Measurements from ENCODE around the gene EXOC2. TPM values are rescaled to one million over a fixed set of nuclear protein-coding genes. Genes with fewer than 3 reads are reported as not detected.

EXOC2 gene
- total RNA-seq, 1 donor from 2014 or later: 29.2 TPM

DNA sequence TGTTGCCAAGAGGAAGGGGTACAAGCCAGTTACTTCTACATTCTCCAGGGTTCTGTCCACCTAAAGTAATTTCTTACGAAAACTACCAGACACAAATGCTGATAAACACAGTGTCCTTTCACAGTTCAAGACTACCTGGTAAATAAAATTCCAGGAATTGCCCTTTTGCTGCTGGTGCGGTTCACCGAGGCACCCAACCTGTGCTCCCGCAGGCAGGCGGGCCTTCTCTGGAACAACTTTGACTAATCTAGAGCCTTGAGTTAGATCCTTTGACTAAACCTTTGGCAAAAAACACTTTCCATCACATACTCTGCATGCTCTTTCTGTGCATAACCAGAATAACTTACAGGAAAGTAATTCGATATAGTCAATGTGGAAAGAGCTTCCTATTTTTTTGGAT, 143.0 kb downstream of the EXOC2 start:
- H3K36me3 ChIP-seq (ENCODE audit: control insufficient read depth, insufficient read depth, low read length): peaks cover 7% of the 10 kb centered on the region
- no peak overlapping the region for H3K4me3 ChIP-seq (ENCODE audit: low read depth, low read length)
- H3K27me3 ChIP-seq (ENCODE audit: control insufficient read depth, insufficient read depth, low read length): no peaks in the 10 kb centered on the region
- FAIRE-seq (peak; percentile 13), DNase-seq (ENCODE audit: low read depth) (no peak)
- TF ChIP-seq, protein P1, sequence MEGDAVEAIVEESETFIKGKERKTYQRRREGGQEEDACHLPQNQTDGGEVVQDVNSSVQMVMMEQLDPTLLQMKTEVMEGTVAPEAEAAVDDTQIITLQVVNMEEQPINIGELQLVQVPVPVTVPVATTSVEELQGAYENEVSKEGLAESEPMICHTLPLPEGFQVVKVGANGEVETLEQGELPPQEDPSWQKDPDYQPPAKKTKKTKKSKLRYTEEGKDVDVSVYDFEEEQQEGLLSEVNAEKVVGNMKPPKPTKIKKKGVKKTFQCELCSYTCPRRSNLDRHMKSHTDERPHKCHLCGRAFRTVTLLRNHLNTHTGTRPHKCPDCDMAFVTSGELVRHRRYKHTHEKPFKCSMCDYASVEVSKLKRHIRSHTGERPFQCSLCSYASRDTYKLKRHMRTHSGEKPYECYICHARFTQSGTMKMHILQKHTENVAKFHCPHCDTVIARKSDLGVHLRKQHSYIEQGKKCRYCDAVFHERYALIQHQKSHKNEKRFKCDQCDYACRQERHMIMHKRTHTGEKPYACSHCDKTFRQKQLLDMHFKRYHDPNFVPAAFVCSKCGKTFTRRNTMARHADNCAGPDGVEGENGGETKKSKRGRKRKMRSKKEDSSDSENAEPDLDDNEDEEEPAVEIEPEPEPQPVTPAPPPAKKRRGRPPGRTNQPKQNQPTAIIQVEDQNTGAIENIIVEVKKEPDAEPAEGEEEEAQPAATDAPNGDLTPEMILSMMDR (IDR thresholded peaks at IDR 0.05; ENCODE audit: insufficient read depth, low read length, severe bottlenecking): no peak

DNA sequence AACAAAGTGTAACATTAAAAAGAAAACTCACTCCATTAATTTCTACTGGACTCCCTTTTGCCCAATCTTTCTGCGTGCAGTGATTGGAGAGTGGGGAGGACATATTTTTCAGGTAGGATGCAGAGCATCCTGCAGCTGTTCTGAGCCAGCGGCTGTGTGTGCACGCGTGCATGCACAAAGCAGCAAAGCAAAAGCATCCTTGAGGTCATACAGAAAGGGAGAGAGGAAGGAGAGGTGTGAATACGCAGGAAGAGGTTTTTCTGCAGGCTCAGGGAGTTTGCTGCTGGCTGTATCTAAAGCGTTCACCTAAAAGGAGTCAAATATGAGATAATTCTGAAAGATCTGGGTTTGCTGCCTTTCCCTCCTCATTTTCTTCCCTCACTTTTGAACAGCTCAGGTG, 144.4 kb downstream of the EXOC2 start:
- Histone ChIP-seq H3K36me3 (ENCODE audit: control insufficient read depth, insufficient read depth, low read length) (peaks cover 7% of the 10 kb centered on the region), H3K27me3 (ENCODE audit: control insufficient read depth, insufficient read depth, low read length) (no peaks in the 10 kb centered on the region), H3K4me3 (ENCODE audit: low read depth, low read length) (no peak overlapping the region)
- no peak for FAIRE-seq
- no peak for DNase-seq (ENCODE audit: low read depth)
- TF ChIP-seq, protein P1 (IDR thresholded peaks at IDR 0.05; ENCODE audit: insufficient read depth, low read length, severe bottlenecking): no peak

DNA sequence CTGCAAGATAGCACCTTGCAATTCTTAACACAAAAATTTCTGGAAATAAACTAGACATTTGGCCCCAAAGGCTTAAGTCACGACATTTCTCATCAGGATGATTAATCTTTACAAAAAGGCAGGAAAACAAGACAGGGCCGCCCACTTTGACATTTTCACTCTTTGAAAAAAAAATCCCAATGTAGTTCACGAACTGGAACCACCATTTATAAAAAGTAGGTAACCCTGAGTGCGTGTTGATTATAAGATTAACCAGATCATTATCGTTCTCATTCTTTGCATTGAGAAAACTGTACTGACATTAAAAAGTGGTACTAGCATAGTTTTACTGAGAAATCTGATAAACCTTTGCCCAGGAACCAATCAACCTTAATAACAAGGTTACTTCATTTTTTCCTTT, 144.8 kb downstream of the EXOC2 start:
- Histone ChIP-seq H3K36me3 (ENCODE audit: control insufficient read depth, insufficient read depth, low read length) (peaks cover 6% of the 10 kb centered on the region), H3K4me3 (ENCODE audit: low read depth, low read length) (no peak overlapping the region), H3K27me3 (ENCODE audit: control insufficient read depth, insufficient read depth, low read length) (no peaks in the 10 kb centered on the region)
- no peak for DNase-seq (ENCODE audit: low read depth)
- TF ChIP-seq, protein P1 (IDR thresholded peaks at IDR 0.05; ENCODE audit: insufficient read depth, low read length, severe bottlenecking): no peak
- FAIRE-seq: no peak

DNA sequence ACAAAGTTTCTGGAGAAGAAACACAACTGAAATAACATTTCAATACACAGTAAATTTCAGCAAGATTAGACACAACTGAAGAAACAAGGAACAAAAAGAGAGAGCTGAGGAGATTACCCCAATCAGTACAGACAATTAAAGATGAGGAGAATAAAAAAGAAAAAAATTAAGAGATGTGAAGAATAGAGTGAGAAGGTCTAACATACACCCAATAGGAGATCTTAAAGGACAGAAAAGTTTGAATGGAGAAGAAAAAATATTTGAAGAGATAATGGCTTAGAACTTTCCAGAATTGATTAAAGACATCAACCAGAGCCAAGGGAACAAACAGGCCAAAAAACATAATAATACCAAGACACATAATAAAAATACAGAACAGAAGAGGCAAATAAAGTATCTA, 152.4 kb downstream of the EXOC2 start:
- FAIRE-seq (no peak), DNase-seq (ENCODE audit: low read depth) (no peak)
- TF ChIP-seq, protein P1 (IDR thresholded peaks at IDR 0.05; ENCODE audit: insufficient read depth, low read length, severe bottlenecking): no peak
- H3K4me3 ChIP-seq (ENCODE audit: low read depth, low read length): no peak overlapping the region
- no peaks in the 10 kb centered on the region for H3K27me3 ChIP-seq (ENCODE audit: control insufficient read depth, insufficient read depth, low read length)
- H3K36me3 ChIP-seq (ENCODE audit: control insufficient read depth, insufficient read depth, low read length): peaks cover 3% of the 10 kb centered on the region

DNA sequence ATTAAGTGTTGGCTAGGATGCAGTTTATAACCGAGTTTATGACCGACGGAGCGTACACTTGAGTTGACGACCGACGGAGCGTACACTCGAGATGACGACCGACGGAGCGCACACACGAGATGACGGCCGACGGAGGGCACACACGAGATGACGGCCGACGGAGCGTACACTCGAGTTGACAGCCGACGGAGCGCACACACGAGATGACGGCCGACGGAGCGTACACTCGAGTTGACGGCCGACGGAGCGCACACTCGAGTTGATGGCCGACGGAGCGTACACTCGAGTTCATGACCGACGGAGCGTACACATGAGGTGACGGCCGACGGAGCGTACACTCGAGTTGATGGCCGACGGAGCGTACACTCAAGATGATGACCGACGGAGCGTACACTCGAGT, 155.8 kb downstream of the EXOC2 start:
- peaks cover 4% of the 10 kb centered on the region for H3K36me3 ChIP-seq (ENCODE audit: control insufficient read depth, insufficient read depth, low read length)
- no peak for DNase-seq (ENCODE audit: low read depth)
- FAIRE-seq: peak; percentile 47
- no peaks in the 10 kb centered on the region for H3K27me3 ChIP-seq (ENCODE audit: control insufficient read depth, insufficient read depth, low read length)
- TF ChIP-seq, protein P1 (IDR thresholded peaks at IDR 0.05; ENCODE audit: insufficient read depth, low read length, severe bottlenecking): no peak
- no peak overlapping the region for H3K4me3 ChIP-seq (ENCODE audit: low read depth, low read length)

DNA sequence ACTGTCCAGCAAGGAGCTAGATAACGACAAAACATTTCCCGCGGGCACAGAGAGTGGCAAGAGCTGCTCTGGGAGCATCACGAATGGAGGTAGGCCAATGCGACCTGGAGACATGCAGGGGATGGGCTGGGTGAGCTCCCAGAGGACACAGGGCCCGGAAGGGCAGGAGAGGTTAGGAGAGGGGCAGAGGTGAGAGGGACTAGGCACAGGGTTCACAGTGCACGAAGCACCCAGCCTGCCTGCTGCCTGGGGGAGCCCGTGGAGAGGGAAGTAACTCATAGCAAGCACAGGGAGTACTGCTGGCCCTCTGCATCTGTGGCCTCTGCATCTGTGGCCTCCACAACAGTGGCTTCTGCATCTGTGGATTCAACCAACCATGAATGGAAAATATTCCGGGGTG, 162.5 kb downstream of the EXOC2 start:
- TF ChIP-seq, protein P1 (IDR thresholded peaks at IDR 0.05; ENCODE audit: insufficient read depth, low read length, severe bottlenecking): no peak
- Histone ChIP-seq H3K36me3 (ENCODE audit: control insufficient read depth, insufficient read depth, low read length) (peaks cover 3% of the 10 kb centered on the region), H3K27me3 (ENCODE audit: control insufficient read depth, insufficient read depth, low read length) (no peaks in the 10 kb centered on the region), H3K4me3 (ENCODE audit: low read depth, low read length) (no peak overlapping the region)
- FAIRE-seq (no peak), DNase-seq (ENCODE audit: low read depth) (no peak)
